Nephron progenitor cell (in vitro differentiated cells): ENCODE data around the gene TMEM132C.

Source experiments
- DNase-seq: peaks from one replicate; pipeline ENCODE4 v3.0.0; 2021
- H3K27ac Mint-ChIP-seq: 2 replicates; pipeline ENCODE4 v1.8.0; 2021; ENCODE audit warnings: mild to moderate bottlenecking, moderate library complexity, mixed read lengths
- H3K27me3 Mint-ChIP-seq: 2 replicates; pipeline ENCODE4 v1.8.0; 2021; ENCODE audit warnings: mild to moderate bottlenecking, low read depth, mixed read lengths; ENCODE audit not compliant: poor library complexity
- H3K36me3 Mint-ChIP-seq: 2 replicates; pipeline ENCODE4 v1.8.0; 2021; ENCODE audit warnings: low read depth, mixed read lengths
- H3K4me1 Mint-ChIP-seq: 2 replicates; pipeline ENCODE4 v1.8.0; 2021; ENCODE audit warnings: mixed read lengths
- H3K4me3 Mint-ChIP-seq: 2 replicates; pipeline ENCODE4 v1.8.0; 2021; ENCODE audit warnings: mild to moderate bottlenecking, moderate library complexity, mixed read lengths
- H3K9me3 Mint-ChIP-seq: 2 replicates; pipeline ENCODE4 v1.8.0; 2021; ENCODE audit warnings: mild to moderate bottlenecking, moderate library complexity, mixed read lengths
- TF ChIP-seq, protein P1 (sequence below): fragments of 200-600 bp; sonication (generic); IDR thresholded peaks from 2 replicates; pipeline ENCODE4 v1.5.0; 2021; ENCODE audit warnings: antibody characterized with exemption

Gene TMEM132C

GRCh38 chr12:128267131-128267622 lies at the start of gene TMEM132C:
Gene TMEM132C (plus strand): TSS chr12:128267170. CDS start chr12:128267403, 233 bp downstream.
- Mint-ChIP-seq H3K27ac (peak within 1 kb of the TSS; percentile 91), H3K4me1 (peaks cover 47% of the 10 kb centered on the region), H3K27me3 (peaks cover 3% of the 10 kb centered on the region), H3K36me3 (peaks cover 21% of the 10 kb centered on the region), H3K9me3 (peaks cover 28% of the 10 kb centered on the region), H3K4me3 (peak within 1 kb of the TSS; percentile 88)
- TF ChIP-seq, protein P1, sequence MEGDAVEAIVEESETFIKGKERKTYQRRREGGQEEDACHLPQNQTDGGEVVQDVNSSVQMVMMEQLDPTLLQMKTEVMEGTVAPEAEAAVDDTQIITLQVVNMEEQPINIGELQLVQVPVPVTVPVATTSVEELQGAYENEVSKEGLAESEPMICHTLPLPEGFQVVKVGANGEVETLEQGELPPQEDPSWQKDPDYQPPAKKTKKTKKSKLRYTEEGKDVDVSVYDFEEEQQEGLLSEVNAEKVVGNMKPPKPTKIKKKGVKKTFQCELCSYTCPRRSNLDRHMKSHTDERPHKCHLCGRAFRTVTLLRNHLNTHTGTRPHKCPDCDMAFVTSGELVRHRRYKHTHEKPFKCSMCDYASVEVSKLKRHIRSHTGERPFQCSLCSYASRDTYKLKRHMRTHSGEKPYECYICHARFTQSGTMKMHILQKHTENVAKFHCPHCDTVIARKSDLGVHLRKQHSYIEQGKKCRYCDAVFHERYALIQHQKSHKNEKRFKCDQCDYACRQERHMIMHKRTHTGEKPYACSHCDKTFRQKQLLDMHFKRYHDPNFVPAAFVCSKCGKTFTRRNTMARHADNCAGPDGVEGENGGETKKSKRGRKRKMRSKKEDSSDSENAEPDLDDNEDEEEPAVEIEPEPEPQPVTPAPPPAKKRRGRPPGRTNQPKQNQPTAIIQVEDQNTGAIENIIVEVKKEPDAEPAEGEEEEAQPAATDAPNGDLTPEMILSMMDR, result no peak
- DNase-seq, result peak; percentile 68

- Mint-ChIP-seq H3K9me3 (no peaks in the 10 kb centered on the region), H3K27ac (peak overlapping the region; percentile 42), H3K4me1 (peaks cover 5% of the 10 kb centered on the region), H3K4me3 (no peak overlapping the region), H3K36me3 (no peaks in the 10 kb centered on the region), H3K27me3 (peaks cover 10% of the 10 kb centered on the region)
- DNase-seq, result no peak
- TF ChIP-seq, protein P1, result no peak
These were observed 42.7 kb upstream of the TMEM132C start for GRCh38 chr12:128224226-128224625.

DNA sequence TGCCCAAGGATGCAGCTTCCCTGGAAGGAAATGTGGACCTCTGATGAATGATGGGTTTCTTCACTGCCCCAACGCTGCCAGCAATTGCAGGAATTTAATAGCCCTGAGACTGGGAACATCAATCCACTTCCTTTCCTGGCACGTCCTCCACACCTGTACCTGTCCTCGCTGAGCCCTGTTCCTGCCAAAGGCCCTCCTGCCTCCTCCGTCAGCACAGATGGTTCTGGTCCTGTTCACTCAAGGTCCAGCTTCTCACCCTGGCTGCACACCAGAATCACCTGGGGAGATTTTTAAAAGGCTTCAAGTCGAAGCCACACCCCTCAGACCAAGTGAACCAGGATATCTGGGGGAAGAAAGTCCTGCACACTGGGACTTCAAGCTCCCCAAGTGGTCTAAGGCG lies 38.4 kb upstream of the TMEM132C start:
- TF ChIP-seq, protein P1, result no peak
- H3K9me3 Mint-ChIP-seq, result no peaks in the 10 kb centered on the region
- peaks cover 9% of the 10 kb centered on the region for H3K27me3 Mint-ChIP-seq
- DNase-seq, result no peak
- H3K36me3 Mint-ChIP-seq, result no peaks in the 10 kb centered on the region
- no peak overlapping the region for H3K4me3 Mint-ChIP-seq
- H3K27ac Mint-ChIP-seq, result no peak overlapping the region
- peaks cover 12% of the 10 kb centered on the region for H3K4me1 Mint-ChIP-seq

GRCh38 chr12:128235635-128236417 lies 31.1 kb upstream of the TMEM132C start:
- DNase-seq, result no peak
- Mint-ChIP-seq H3K27me3 (peaks cover 15% of the 10 kb centered on the region), H3K9me3 (no peaks in the 10 kb centered on the region), H3K4me3 (no peak overlapping the region), H3K4me1 (peaks cover 7% of the 10 kb centered on the region), H3K27ac (no peak overlapping the region), H3K36me3 (no peaks in the 10 kb centered on the region)
- TF ChIP-seq, protein P1, result no peak

GRCh38 chr12:128236525-128236924 lies 30.4 kb upstream of the TMEM132C start:
- no peak for DNase-seq
- TF ChIP-seq, protein P1, result no peak
- Mint-ChIP-seq H3K4me3 (no peak overlapping the region), H3K36me3 (no peaks in the 10 kb centered on the region), H3K27ac (no peak overlapping the region), H3K4me1 (peaks cover 7% of the 10 kb centered on the region), H3K9me3 (no peaks in the 10 kb centered on the region), H3K27me3 (peaks cover 15% of the 10 kb centered on the region)

GRCh38 chr12:128240745-128241144 lies 26.2 kb upstream of the TMEM132C start:
- no peak overlapping the region for H3K4me3 Mint-ChIP-seq
- H3K27ac Mint-ChIP-seq, result no peak overlapping the region
- peaks cover 13% of the 10 kb centered on the region for H3K27me3 Mint-ChIP-seq
- peaks cover 7% of the 10 kb centered on the region for H3K9me3 Mint-ChIP-seq
- no peak for DNase-seq
- TF ChIP-seq, protein P1, result no peak
- no peaks in the 10 kb centered on the region for H3K4me1 Mint-ChIP-seq
- no peaks in the 10 kb centered on the region for H3K36me3 Mint-ChIP-seq
